Lower leg skin (tissue), 4 donors: ENCODE measurements around the gene PNKD. TPM values are rescaled to one million over a fixed set of nuclear protein-coding genes. Genes with fewer than 3 reads are reported as not detected.

Experiments
- DNase-seq, 2 donors: peaks; one replicate each; pipeline ENCODE4 v3.0.0-alpha.2; 2019; ENCODE audit warnings: low spot score in 2 of 2
- H3K4me3 ChIP-seq: fragments of 200-600 bp; sonication (generic); 2 replicates; pipeline ENCODE4 v1.5.1; 2017; ENCODE audit warnings: mild to moderate bottlenecking, low read depth; ENCODE audit not compliant: poor library complexity, severe bottlenecking
- CTCF ChIP-seq, 3 donors: fragments of 450-650 bp; IDR thresholded peaks; one replicate each; pipeline ENCODE4 v1.5.1; 2016; ENCODE audit warnings: antibody characterized with exemption in 3 of 3, mild to moderate bottlenecking in 3 of 3, moderate library complexity in 2 of 3
- POLR2A ChIP-seq, 2 donors: fragments of 450-650 bp; IDR thresholded peaks; one replicate each; pipeline ENCODE4 v1.6.1; 2016 to 2017; ENCODE audit warnings: antibody characterized with exemption in 2 of 2, mild to moderate bottlenecking in 1 of 2, moderate library complexity in 1 of 2
- WGBS, 2 donors: methylation state at CpG; one replicate each; pipeline ENCODE4 v1.1.5; 2018; 5-methylcytosine and 5-hydroxymethylcytosine counted together
- intact Hi-C: fragments of 100-400 bp; cut with DNase I; formaldehyde crosslinking; loops from one replicate; pipeline ENCODE4 v1.15.0; 2023; ENCODE audit warnings: low total_unique reads
- total RNA-seq, 4 donors: library from RNA; depleted of rRNA; stranded (reverse); fragments of >200 nt; gene quantifications; one replicate each; pipeline ENCODE4 v1.1.0, GENCODE V29; 2016

The PNKD gene
- total RNA-seq, 4 donors from 2014 or later: 26.6 to 60.6 (median 43.3) TPM

GRCh38 chr2:218262631-218263586 lies 7.4 kb upstream of the PNKD start:
- TF ChIP-seq CTCF (IDR thresholded peaks at IDR 0.05) (no peak), POLR2A (IDR thresholded peaks at IDR 0.05) (no peak)
- intact Hi-C loops: loop anchor here (10.0 kb wide), 1 partner anchor 78 kb away; no protein-coding TSS in a partner anchor
- 77% methylated on average over 21 to 28 of the region's 39 CpGs for whole genome bisulfite sequencing, 2 donors
- peak in 1 of 2 donors; percentile 83 for DNase-seq
- H3K4me3 ChIP-seq: no peak overlapping the region

GRCh38 chr2:218263817-218264641 lies 6.3 kb upstream of the PNKD start:
- intact Hi-C loops: loop anchor here (10.0 kb wide), 1 partner anchor 79 kb away; no protein-coding TSS in a partner anchor
- H3K4me3 ChIP-seq: no peak overlapping the region
- DNase-seq: peak in 1 of 2 donors; percentile 52
- WGBS, 2 donors: 82 to 86% methylated on average over 17 of the region's 17 CpGs
- TF ChIP-seq POLR2A (IDR thresholded peaks at IDR 0.05) (no peak), CTCF (IDR thresholded peaks at IDR 0.05) (no peak)

- peak in 1 of 2 donors; percentile 75 for DNase-seq
- TF ChIP-seq CTCF (IDR thresholded peaks at IDR 0.05) (no peak), POLR2A (IDR thresholded peaks at IDR 0.05) (no peak)
- H3K4me3 ChIP-seq: no peak overlapping the region
- intact Hi-C loops: loop anchor here (10.0 kb wide), 1 partner anchor 80 kb away; no protein-coding TSS in a partner anchor
- WGBS, 2 donors: 81 to 89% methylated on average over 19 to 22 of the region's 22 CpGs
Measured at GRCh38 chr2:218264773-218265561, 5.4 kb upstream of the PNKD start.

GRCh38 chr2:218265626-218266025 lies 4.7 kb upstream of the PNKD start:
- H3K4me3 ChIP-seq: no peak overlapping the region
- WGBS, 2 donors: 90 to 95% methylated on average over 8 of the region's 8 CpGs
- TF ChIP-seq POLR2A (IDR thresholded peaks at IDR 0.05): no peak
- TF ChIP-seq CTCF (IDR thresholded peaks at IDR 0.05): no peak
- intact Hi-C loops: loop anchor here (10.0 kb wide), 1 partner anchor 81 kb away; no protein-coding TSS in a partner anchor
- peak in 1 of 2 donors; percentile 82 for DNase-seq
